Brain microvascular endothelial cell (primary cell): ENCODE measurements around the gene GJD3.
"Not testable (repeated sequence)": the region's sequence is repeated elsewhere in the genome, so short reads cannot be mapped to it uniquely, and the experiment has no call there.

ENCODE experiments used
- DNase-seq: peaks from one replicate; pipeline ENCODE4 v3.0.0-alpha.2; 2020
- H3K27ac ChIP-seq: fragments of 250-450 bp; sonication (Bioruptor Pico); 2 replicates; pipeline ENCODE4 v1.5.1; 2020; ENCODE audit warnings: mild to moderate bottlenecking, moderate library complexity
- H3K27me3 ChIP-seq: fragments of 250-450 bp; sonication (Bioruptor Pico); replicated peaks from 2 replicates; pipeline ENCODE4 v1.5.1; 2020; ENCODE audit warnings: mild to moderate bottlenecking
- H3K36me3 ChIP-seq: fragments of 250-450 bp; sonication (Bioruptor Pico); replicated peaks from 2 replicates; pipeline ENCODE4 v1.5.1; 2020; ENCODE audit warnings: mild to moderate bottlenecking
- H3K4me3 ChIP-seq: 2 replicates; pipeline ENCODE4 v1.5.1; 2011; ENCODE audit warnings: low read depth, mild to moderate bottlenecking, control low read depth, low read length, moderate library complexity
- in situ Hi-C: cut with HindIII; loops from 2 replicates; pipeline ENCODE4 v1.10.0; 2017; ENCODE audit warnings: low sequenced_read_pairs, low pct_ligation_motif_present
- TF ChIP-seq, protein P1 (sequence below): IDR thresholded peaks from 2 replicates; pipeline ENCODE4 v1.5.1; 2011; ENCODE audit warnings: low read depth, mild to moderate bottlenecking, moderate library complexity, low read length, control low read depth, inconsistent platforms; ENCODE audit errors: missing control alignments

GJD3 gene

DNA sequence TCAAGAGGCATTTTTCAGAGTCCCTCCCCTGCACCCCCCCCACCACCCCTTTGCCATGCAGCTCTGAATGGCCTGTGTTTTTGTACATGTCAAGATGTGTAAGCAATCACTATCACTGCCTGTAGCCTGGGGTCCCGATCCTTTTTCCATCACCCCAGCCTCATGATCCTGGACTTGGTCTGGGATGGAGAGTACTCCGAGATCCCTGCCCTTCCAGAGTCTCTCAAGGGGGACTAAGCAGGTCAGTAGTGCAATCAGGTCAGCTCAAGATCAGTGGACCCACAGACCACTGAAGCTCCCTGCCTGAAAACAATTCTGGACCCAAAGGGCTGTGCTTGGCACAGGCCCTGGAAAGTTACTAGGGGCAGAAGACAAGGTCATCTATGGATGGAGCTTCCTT is 7.5 kb upstream of the GJD3 start:
- no peak for DNase-seq
- H3K4me3 ChIP-seq = no peak overlapping the region
- no peaks in the 10 kb centered on the region for H3K27me3 ChIP-seq
- in situ Hi-C loops = no loop called here
- H3K36me3 ChIP-seq = no peaks in the 10 kb centered on the region
- H3K27ac ChIP-seq = no peak overlapping the region
- TF ChIP-seq, protein P1, sequence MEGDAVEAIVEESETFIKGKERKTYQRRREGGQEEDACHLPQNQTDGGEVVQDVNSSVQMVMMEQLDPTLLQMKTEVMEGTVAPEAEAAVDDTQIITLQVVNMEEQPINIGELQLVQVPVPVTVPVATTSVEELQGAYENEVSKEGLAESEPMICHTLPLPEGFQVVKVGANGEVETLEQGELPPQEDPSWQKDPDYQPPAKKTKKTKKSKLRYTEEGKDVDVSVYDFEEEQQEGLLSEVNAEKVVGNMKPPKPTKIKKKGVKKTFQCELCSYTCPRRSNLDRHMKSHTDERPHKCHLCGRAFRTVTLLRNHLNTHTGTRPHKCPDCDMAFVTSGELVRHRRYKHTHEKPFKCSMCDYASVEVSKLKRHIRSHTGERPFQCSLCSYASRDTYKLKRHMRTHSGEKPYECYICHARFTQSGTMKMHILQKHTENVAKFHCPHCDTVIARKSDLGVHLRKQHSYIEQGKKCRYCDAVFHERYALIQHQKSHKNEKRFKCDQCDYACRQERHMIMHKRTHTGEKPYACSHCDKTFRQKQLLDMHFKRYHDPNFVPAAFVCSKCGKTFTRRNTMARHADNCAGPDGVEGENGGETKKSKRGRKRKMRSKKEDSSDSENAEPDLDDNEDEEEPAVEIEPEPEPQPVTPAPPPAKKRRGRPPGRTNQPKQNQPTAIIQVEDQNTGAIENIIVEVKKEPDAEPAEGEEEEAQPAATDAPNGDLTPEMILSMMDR = no peak

DNA sequence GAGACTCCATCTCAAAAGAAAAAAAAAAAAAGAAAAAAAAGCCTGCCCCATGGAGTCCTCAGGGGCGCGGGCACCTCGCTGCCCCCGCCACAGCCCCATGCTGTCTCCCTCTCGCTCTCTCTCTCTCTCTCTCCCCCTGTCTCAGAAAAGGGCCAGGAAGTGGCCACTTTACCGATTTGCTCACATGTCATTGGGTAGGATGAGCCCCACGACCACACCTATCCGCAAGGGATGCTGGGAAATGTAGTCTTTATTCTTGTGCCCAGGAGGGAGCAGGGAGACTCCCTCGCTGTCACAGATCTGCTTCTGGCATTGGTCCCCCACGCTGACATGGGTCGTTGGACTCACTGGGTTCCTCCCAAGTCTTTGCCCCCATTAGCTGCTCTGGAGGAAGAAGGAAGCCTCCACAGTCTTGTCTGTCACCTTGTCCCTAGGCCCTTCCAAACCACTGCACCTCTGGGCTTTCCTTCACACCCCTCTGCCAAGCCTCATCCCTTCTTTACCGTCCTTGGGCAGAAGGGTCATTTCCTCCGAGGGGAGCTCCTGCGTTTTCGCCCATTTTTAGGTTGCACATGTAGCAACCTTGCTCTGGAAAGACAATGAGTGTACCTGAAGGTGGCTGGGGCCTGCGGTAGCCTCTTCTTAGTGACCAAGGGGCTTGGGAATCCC is 6.9 kb upstream of the GJD3 start:
- no peak for DNase-seq
- Histone ChIP-seq H3K36me3 (no peaks in the 10 kb centered on the region), H3K27me3 (no peaks in the 10 kb centered on the region), H3K27ac (no peak overlapping the region), H3K4me3 (no peak overlapping the region)
- in situ Hi-C loops = no loop called here
- TF ChIP-seq, protein P1 = no peak

DNA sequence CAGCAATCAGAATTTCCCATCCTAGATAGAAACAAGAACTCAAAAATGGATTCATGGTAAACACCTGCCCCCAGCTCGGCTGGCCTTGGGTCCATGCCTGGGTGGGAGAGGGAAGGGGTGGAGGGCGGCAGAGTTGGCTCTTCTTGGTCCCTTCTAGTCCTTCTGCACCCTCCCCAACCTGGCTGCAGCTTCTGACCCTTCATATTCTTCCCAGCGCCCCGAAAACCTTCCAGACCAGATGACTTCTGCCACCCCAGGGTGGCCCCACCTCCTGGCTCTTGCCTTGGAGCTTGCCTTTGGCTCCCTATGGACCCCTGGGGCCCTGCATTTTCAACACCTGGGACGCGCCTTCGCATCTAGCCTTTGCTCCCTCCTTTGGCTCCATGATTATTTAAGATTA is 5.4 kb upstream of the GJD3 start:
- H3K4me3 ChIP-seq = no peak overlapping the region

DNA sequence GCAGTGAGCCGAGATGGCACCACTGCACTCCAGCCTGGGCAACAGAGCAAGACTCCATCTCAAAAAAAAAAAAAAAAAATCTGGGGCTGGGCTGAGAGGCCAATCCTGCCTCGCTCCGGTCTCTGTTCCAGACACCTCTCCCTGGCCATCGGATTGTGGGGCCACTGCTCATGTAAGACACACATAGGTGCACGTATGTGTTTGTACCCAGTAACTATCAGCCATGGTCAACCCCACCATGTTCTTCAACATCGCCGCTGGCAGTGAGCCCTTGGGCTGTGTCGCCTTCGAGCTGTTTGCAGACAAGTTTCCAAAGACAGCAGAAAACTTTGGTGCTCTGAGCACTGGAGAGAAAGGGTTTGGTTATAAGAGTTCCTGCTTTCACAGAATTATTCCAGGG is 3.2 kb upstream of the GJD3 start:
- DNase-seq, in situ Hi-C loops, H3K27me3 ChIP-seq, H3K4me3 ChIP-seq, H3K27ac ChIP-seq, H3K36me3 ChIP-seq: not testable (repeated sequence)

More for the DNA sequence above, 5.4 kb upstream of the GJD3 start:
- TF ChIP-seq, protein P1 = no peak
- H3K27me3 ChIP-seq = no peaks in the 10 kb centered on the region
- no peak overlapping the region for H3K27ac ChIP-seq
- no peak for DNase-seq
- no peaks in the 10 kb centered on the region for H3K36me3 ChIP-seq
- in situ Hi-C loops = no loop called here

DNA sequence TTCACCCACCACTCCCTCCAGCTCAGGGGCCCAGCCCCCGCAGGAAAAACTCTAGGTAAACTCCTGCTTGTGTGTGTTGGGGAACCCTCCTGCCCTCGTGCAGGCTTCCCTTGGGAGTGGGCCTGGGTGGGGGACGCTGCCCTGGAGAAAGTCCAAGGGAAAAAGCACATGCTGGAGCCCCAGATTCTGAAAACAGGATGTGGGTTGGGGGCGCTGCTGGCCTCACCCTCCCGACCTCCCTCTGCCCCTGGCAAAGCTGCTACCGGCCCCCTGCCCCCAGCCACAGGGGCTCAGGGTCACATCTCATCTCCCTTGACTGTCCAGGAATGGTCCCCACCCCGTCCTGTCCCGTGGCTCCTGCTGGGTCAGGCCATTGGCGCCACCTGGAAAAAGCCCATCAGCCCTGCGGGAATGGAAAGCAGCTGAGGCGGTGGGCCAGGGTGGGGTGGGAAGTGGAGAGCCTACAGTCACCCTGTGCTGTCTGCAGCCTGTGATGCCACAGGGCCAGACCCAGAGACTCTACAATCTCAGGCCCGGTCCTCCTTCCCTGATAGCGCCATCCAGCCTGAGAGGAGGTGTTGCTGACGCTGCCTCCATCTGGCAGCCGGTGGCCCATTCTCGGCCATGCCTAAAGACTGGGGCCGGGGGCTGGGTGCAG is 2.5 kb upstream of the GJD3 start:
- DNase-seq = no peak
- in situ Hi-C loops = no loop called here
- H3K27me3 ChIP-seq = no peaks in the 10 kb centered on the region
- H3K27ac ChIP-seq = no peak overlapping the region
- H3K4me3 ChIP-seq = no peak overlapping the region
- H3K36me3 ChIP-seq = no peaks in the 10 kb centered on the region
- TF ChIP-seq, protein P1 = no peak

DNA sequence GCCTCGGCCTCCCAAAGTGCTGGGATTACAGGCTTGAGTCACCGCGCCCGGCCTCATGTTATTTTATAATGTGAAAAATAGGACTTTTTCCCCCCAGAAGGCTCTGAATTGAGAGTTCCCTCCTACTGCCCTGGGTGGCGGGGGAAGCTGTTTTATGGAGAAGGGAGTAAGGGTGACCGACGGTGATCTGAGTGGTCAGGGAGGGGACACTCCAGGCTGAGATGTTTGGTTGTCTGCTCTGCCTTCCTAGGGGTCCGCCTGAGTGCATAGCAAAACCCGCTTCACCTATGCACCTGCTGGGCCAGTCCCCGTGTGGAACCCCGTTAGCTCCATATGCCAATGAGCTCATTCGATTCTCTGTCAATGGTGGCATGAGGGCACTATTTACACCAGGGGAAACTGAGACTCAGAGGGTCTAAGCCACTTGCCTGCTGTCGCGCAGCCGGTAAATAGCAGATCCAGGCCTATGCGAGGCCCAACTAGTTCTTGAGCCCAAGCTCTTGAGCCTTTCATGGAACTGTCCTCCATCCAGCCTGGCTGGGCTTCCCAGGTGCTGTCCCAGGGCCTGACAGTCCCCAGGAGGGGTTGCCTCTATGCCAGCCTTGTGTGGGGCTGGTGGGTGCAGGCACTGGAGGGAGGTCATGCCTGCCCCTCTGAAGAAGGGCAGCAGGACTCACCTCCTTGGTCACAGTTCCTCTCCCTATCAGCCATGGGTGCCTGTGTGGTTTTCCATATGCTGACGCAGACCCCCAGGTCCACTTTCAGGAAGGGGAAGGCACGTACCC is 1.7 kb upstream of the GJD3 start:
- in situ Hi-C loops = no loop called here
- H3K4me3 ChIP-seq = no peak overlapping the region
- TF ChIP-seq, protein P1 = no peak
- DNase-seq = no peak
- H3K27me3 ChIP-seq = no peaks in the 10 kb centered on the region
- H3K36me3 ChIP-seq = no peaks in the 10 kb centered on the region
- H3K27ac ChIP-seq = no peak overlapping the region
